ENCODE results near the gene NRTN. TPM values are rescaled to one million over a fixed set of nuclear protein-coding genes. Genes with fewer than 3 reads are reported as not detected.

The NRTN gene
- total and polyA plus RNA-seq, 2 of the 4 experiments (the other 2 are of a cell fraction), result 0.17 to 0.18 TPM

- Histone ChIP-seq H3K4me3 (ENCODE audit: insufficient read depth, low read depth, low read length) (no peak overlapping the region), H3K9me3 (ENCODE audit: control insufficient read depth, insufficient read depth, low read length) (no peaks in the 10 kb centered on the region), H3K9ac (ENCODE audit: low read depth, low read length) (no peak overlapping the region), H2AK5ac (ENCODE audit: low read depth, low read length) (no peak overlapping the region), H2BK15ac (ENCODE audit: low read depth, low read length) (no peak overlapping the region), H4K5ac (ENCODE audit: low read depth, low read length) (no peak overlapping the region), H2AFZ (replicated peaks; ENCODE audit: low read length, poor library complexity) (peak overlapping the region; percentile 73), H4K8ac (ENCODE audit: low read depth in 2 of 2, low read length in 2 of 2) (no peak overlapping the region), H2BK120ac (ENCODE audit: low read depth, low read length) (no peak overlapping the region; the same call in 1 of the 2 replicates), H2BK5ac (ENCODE audit: low read depth, low read length, poor library complexity, severe bottlenecking) (no peak overlapping the region), H3K4me2 (ENCODE audit: low read depth, low read length) (no peak overlapping the region), H3K9me1 (ENCODE audit: insufficient read depth, low read length) (no peaks in the 10 kb centered on the region), H3K23ac (ENCODE audit: low read depth, low read length) (no peak overlapping the region), H3K56ac (ENCODE audit: extremely low read depth, insufficient read depth, low read length) (no peak overlapping the region), H3K36me3 (ENCODE audit: control insufficient read depth, insufficient read depth, low read length) (no peaks in the 10 kb centered on the region), H4K91ac (ENCODE audit: insufficient read depth, low read depth, low read length) (no peak overlapping the region), H2AK9ac (replicated peaks; ENCODE audit: low read depth, low read length, poor library complexity) (no peak overlapping the region), H3K18ac (ENCODE audit: low read depth, low read length) (no peak overlapping the region), H4K20me1 (ENCODE audit: insufficient read depth, low read length) (no peaks in the 10 kb centered on the region), H3K79me1 (ENCODE audit: low read depth in 1 of 2, low read length in 2 of 2) (no peaks in the 10 kb centered on the region), H3K4me1 (ENCODE audit: control insufficient read depth, insufficient read depth, low read length) (peaks cover 3% of the 10 kb centered on the region; the same call in 1 of the 2 replicates), H3K27me3 (ENCODE audit: control insufficient read depth, insufficient read depth, low read length) (peaks cover 21% of the 10 kb centered on the region), H3K27ac (ENCODE audit: insufficient read depth, low read length) (no peak overlapping the region), H2BK20ac (ENCODE audit: low read depth, low read length) (no peak overlapping the region), H3K14ac (replicated peaks; ENCODE audit: low read depth, low read length) (no peak overlapping the region), H3K4ac (ENCODE audit: low read depth, low read length) (no peak overlapping the region)
- in situ Hi-C loops (cut with MboI; ENCODE audit: low sequenced_read_pairs), result loop anchor here (10.0 kb wide), 1 partner anchor 219 kb away; no protein-coding TSS in a partner anchor
- dilution Hi-C loops (cut with HindIII; ENCODE audit: low sequenced_read_pairs, unreplicated experiment), result no loop called here
- DNase-seq (no peak), ATAC-seq (ENCODE audit: low read depth) (no peak)
- no CpG with 5 or more reads among the region's 6 CpGs for WGBS, 2 experiments (ENCODE audit: extremely low coverage in 2 of 2, insufficient read length in 1 of 2)
- TF ChIP-seq POLR2A (IDR thresholded peaks at IDR 0.05; ENCODE audit: low read depth, low read length) (no peak), CHD1 (IDR thresholded peaks at IDR 0.05; ENCODE audit: low read depth, low read length) (no peak), MAZ (IDR thresholded peaks at IDR 0.05; ENCODE audit: borderline replicate concordance, low read depth, low read length) (no peak), NFE2L2 (IDR thresholded peaks at IDR 0.05; ENCODE audit: low read depth, low read length) (no peak), ELK1 (IDR thresholded peaks at IDR 0.05; ENCODE audit: borderline replicate concordance, low read depth, low read length) (no peak), MXI1 (IDR thresholded peaks at IDR 0.05; ENCODE audit: borderline replicate concordance, low read depth, low read length) (no peak), RCOR1 (IDR thresholded peaks at IDR 0.05; ENCODE audit: insufficient replicate concordance, low read length) (no peak), FOS (IDR thresholded peaks at IDR 0.05; ENCODE audit: low read depth, low read length) (no peak), MAFK (IDR thresholded peaks at IDR 0.05; ENCODE audit: low read depth, low read length) (no peak), CTCF (conservative IDR thresholded peaks at IDR 0.05; ENCODE audit: low read depth, low read length) (no peak), BHLHE40 (IDR thresholded peaks at IDR 0.05; ENCODE audit: low read depth, low read length) (no peak)
- TF ChIP-seq, protein P1, sequence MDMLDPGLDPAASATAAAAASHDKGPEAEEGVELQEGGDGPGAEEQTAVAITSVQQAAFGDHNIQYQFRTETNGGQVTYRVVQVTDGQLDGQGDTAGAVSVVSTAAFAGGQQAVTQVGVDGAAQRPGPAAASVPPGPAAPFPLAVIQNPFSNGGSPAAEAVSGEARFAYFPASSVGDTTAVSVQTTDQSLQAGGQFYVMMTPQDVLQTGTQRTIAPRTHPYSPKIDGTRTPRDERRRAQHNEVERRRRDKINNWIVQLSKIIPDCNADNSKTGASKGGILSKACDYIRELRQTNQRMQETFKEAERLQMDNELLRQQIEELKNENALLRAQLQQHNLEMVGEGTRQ (IDR thresholded peaks at IDR 0.05; ENCODE audit: low read depth, low read length), result no peak
- intact Hi-C loops (cut with micrococcal nuclease), result loop anchor here (10.0 kb wide), 1 partner anchor 159 kb away; no protein-coding TSS in a partner anchor
- CTCF ChIA-PET, result interaction anchor here (1.4 kb wide), 1 partner anchor 84 kb away, joined by 4 read pairs; no protein-coding TSS in a partner anchor
- POLR2A ChIA-PET (ENCODE audit: unreplicated experiment), result no interaction called here
- no TSS peak for BruUV-seq (replicated peaks)
Observed at GRCh38 chr19:5806133-5806489, 1.2 kb downstream of the NRTN start.

Measured in IMR-90 (cell line).